Measurements from ENCODE around the gene NOP14. TPM values are rescaled to one million over a fixed set of nuclear protein-coding genes. Genes with fewer than 3 reads are reported as not detected.
"Not testable (repeated sequence)": the region's sequence is repeated elsewhere in the genome, so short reads cannot be mapped to it uniquely, and the experiment has no call there.

NOP14 gene
- polyA plus RNA-seq, 2 of the 4 experiments (the other 2 are of a cell fraction) = 18.9 to 30.2 TPM

- FAIRE-seq = no peak
- WGBS (ENCODE audit: missing lambda C conversion rate) = 77% methylated on average over 4 of the region's 4 CpGs
- Histone ChIP-seq H3K9me3 (no peaks in the 10 kb centered on the region; the same call in 2 of the 3 replicates), H3K4me1 (no peaks in the 10 kb centered on the region), H3K4me3 (no peak overlapping the region), H3K4me2 (no peak overlapping the region), H3K27ac (no peak overlapping the region)
- no peak for ATAC-seq
- no peak for TF ChIP-seq ZFP36 (IDR thresholded peaks at IDR 0.05; ENCODE audit: borderline replicate concordance, partially characterized antibody)
- TF ChIP-seq MAFK (IDR thresholded peaks at IDR 0.05; ENCODE audit: partially characterized antibody) = no peak
- TF ChIP-seq HOXB13 (CRISPR knock-in tag; IDR thresholded peaks at IDR 0.05; ENCODE audit: low read depth) = no peak
- TF ChIP-seq EP300 (IDR thresholded peaks at IDR 0.05) = no peak
- TF ChIP-seq CHD4 (IDR thresholded peaks at IDR 0.05; ENCODE audit: borderline replicate concordance) = no peak
- TF ChIP-seq RAD21 (conservative IDR thresholded peaks at IDR 0.05 in 1 of 2, IDR thresholded peaks at IDR 0.05 in 1 of 2) = no peak
- TF ChIP-seq ZNF302 (CRISPR knock-in tag; IDR thresholded peaks at IDR 0.05) = no peak
- no peak for TF ChIP-seq HEYL (CRISPR knock-in tag; IDR thresholded peaks at IDR 0.05)
- TF ChIP-seq GATA3 (IDR thresholded peaks at IDR 0.05; ENCODE audit: borderline replicate concordance) = no peak
- no peak for TF ChIP-seq TFCP2L1 (CRISPR knock-in tag; IDR thresholded peaks at IDR 0.05)
- TF ChIP-seq E2F6 (IDR thresholded peaks at IDR 0.05; ENCODE audit: borderline replicate concordance, low read depth) = no peak
- TF ChIP-seq ELK1 (IDR thresholded peaks at IDR 0.05; ENCODE audit: low read depth, low read length) = no peak
- TF ChIP-seq ZSCAN20 (CRISPR knock-in tag; IDR thresholded peaks at IDR 0.05) = no peak
- CTCF ChIA-PET = interaction anchor here (1.5 kb wide), 1 partner anchor 13 kb away, joined by 4 read pairs; no protein-coding TSS in a partner anchor
- POLR2A ChIA-PET = no interaction called here
- no peak for DNase-seq (ENCODE audit: low read depth in 1 of 2, low spot score in 1 of 2)
These were observed 28.0 kb upstream of the NOP14 start for GRCh38 chr4:2991243-2991642.

- H3K27ac ChIP-seq; CTCF ChIA-PET; H3K4me3 ChIP-seq; H3K4me1 ChIP-seq; DNase-seq (ENCODE audit: low read depth in 1 of 2, low spot score in 1 of 2); FAIRE-seq; ATAC-seq; POLR2A ChIA-PET; H3K9me3 ChIP-seq; H3K4me2 ChIP-seq: not testable (repeated sequence)
- WGBS (ENCODE audit: missing lambda C conversion rate) = 18% methylated on average over 7 of the region's 7 CpGs
These were observed 20.5 kb upstream of the NOP14 start for GRCh38 chr4:2983715-2984114.

GRCh38 chr4:2982012-2982411 lies 18.8 kb upstream of the NOP14 start:
- ChIA-PET POLR2A (no interaction called here), CTCF (no interaction called here)
- peaks cover 8% of the 10 kb centered on the region; the same call in 2 of the 3 replicates for H3K4me1 ChIP-seq
- H3K27ac ChIP-seq = no peak overlapping the region
- WGBS (ENCODE audit: missing lambda C conversion rate) = 0% methylated on average over 2 of the region's 4 CpGs
- no peak for TF ChIP-seq ESRRA (IDR thresholded peaks at IDR 0.05; ENCODE audit: borderline replicate concordance, low read length)
- TF ChIP-seq CTCF (IDR thresholded peaks at IDR 0.05) = no peak
- no peak for TF ChIP-seq ATOH8 (CRISPR knock-in tag; IDR thresholded peaks at IDR 0.05; ENCODE audit: low read depth)
- no peak for TF ChIP-seq MAX (IDR thresholded peaks at IDR 0.05)
- TF ChIP-seq TP53 (CRISPR knock-in tag; IDR thresholded peaks at IDR 0.05) = no peak
- TF ChIP-seq KDM5A (IDR thresholded peaks at IDR 0.05) = no peak
- no peak for TF ChIP-seq JUNB (IDR thresholded peaks at IDR 0.05)
- no peak for TF ChIP-seq RCOR1 (IDR thresholded peaks at IDR 0.05; ENCODE audit: low read depth, low read length)
- ATAC-seq = no peak
- H3K4me3 ChIP-seq = no peak overlapping the region
- no peaks in the 10 kb centered on the region; the same call in 2 of the 3 replicates for H3K9me3 ChIP-seq
- no peak for FAIRE-seq
- no peak for DNase-seq (ENCODE audit: low read depth in 1 of 2, low spot score in 1 of 2)
- no peak overlapping the region for H3K4me2 ChIP-seq

Measured in A549 (cell line).